PC-3 (cell line): ENCODE data around the gene MPDZ. TPM values are rescaled to one million over a fixed set of nuclear protein-coding genes. Genes with fewer than 3 reads are reported as not detected.

ENCODE experiments used
- ATAC-seq: fragments of 200-7000 bp; cut with Tn5 transposase; 2 replicates; pipeline ENCODE4 v1.9.1; 2020; ENCODE audit warnings: mild to moderate bottlenecking, moderate library complexity
- BruUV-seq: library from RNA; stranded (reverse); fragments of 400-500 nt; replicated peaks from 2 replicates; lab custom pipeline; 2021; lab: Mats Ljungman, UMichigan
- CTCF ChIA-PET: fragments of 300-600 bp; sonication (Branson Sonifier 250); formaldehyde crosslinking; loops from one replicate; lab custom pipeline; 2022; ENCODE audit warnings: antibody characterized with exemption; lab: Charles Lee
- POLR2A ChIA-PET: fragments of 300-600 bp; sonication (Branson Sonifier 250); formaldehyde crosslinking; loops from one replicate; lab custom pipeline; 2022; ENCODE audit warnings: antibody characterized with exemption; ENCODE audit not compliant: unreplicated experiment; lab: Charles Lee
- DNase-seq: peaks from one replicate; pipeline ENCODE4 v3.0.0-alpha.2; 2015
- H2AFZ ChIP-seq: fragments of 300-600 bp; sonication (generic); 2 replicates; pipeline ENCODE4 v1.6.0; 2016; ENCODE audit warnings: antibody characterized with exemption, low read length
- H3F3A ChIP-seq: fragments of 300-600 bp; sonication (generic); one replicate; pipeline ENCODE4 v1.6.0; 2017; ENCODE audit warnings: antibody characterized with exemption, low read length, control low read depth, mild to moderate bottlenecking; ENCODE audit not compliant: unreplicated experiment
- H3K27ac ChIP-seq: fragments of 300-600 bp; sonication (generic); 2 replicates; pipeline ENCODE4 v1.5.1; 2016; ENCODE audit warnings: mild to moderate bottlenecking, low read length
- H3K27me3 ChIP-seq: fragments of 300-600 bp; sonication (generic); 2 replicates; pipeline ENCODE4 v1.6.1; 2016; ENCODE audit warnings: low read length, mixed read lengths
- H3K36me3 ChIP-seq: fragments of 300-600 bp; sonication (generic); 2 replicates; pipeline ENCODE4 v1.6.1; 2016; ENCODE audit warnings: low read depth, mixed run types, low read length, mixed read lengths
- H3K4me1 ChIP-seq: fragments of 300-600 bp; sonication (generic); 2 replicates; pipeline ENCODE4 v1.5.1; 2016; ENCODE audit warnings: low read length; ENCODE audit not compliant: insufficient read depth
- H3K4me2 ChIP-seq: fragments of 300-600 bp; sonication (generic); 2 replicates; pipeline ENCODE4 v1.6.0; 2016; ENCODE audit warnings: low read length
- H3K4me3 ChIP-seq: fragments of 300-600 bp; sonication (generic); 2 replicates; pipeline ENCODE4 v1.5.1; 2016; ENCODE audit warnings: mild to moderate bottlenecking, low read length, mixed read lengths
- H3K79me2 ChIP-seq: fragments of 300-600 bp; sonication (generic); 2 replicates; pipeline ENCODE4 v1.6.1; 2017; ENCODE audit warnings: low read length, mixed read lengths
- H3K9ac ChIP-seq: fragments of 300-600 bp; sonication (generic); 2 replicates; pipeline ENCODE4 v1.6.0; 2016; ENCODE audit warnings: mild to moderate bottlenecking, low read length
- H3K9me2 ChIP-seq: fragments of 300-600 bp; sonication (generic); replicated peaks from 2 replicates; pipeline ENCODE4 v1.6.1; 2016; ENCODE audit warnings: mixed run types, low read length, mixed read lengths
- H3K9me3 ChIP-seq: fragments of 300-600 bp; sonication (generic); 2 replicates; pipeline ENCODE4 v1.6.1; 2016; ENCODE audit warnings: low read length, mixed read lengths
- H4K20me1 ChIP-seq: fragments of 300-600 bp; sonication (generic); 2 replicates; pipeline ENCODE4 v1.6.1; 2016; ENCODE audit warnings: low read length, mixed read lengths
- CTCF ChIP-seq: fragments of 300-600 bp; sonication (generic); conservative IDR thresholded peaks from 2 replicates; pipeline ENCODE4 v1.5.1; 2017; ENCODE audit warnings: antibody characterized with exemption, low read depth, mild to moderate bottlenecking, low read length
- EZH2 ChIP-seq: fragments of 300-600 bp; sonication (generic); IDR thresholded peaks from one replicate; pipeline ENCODE4 v1.6.1; 2017; ENCODE audit warnings: antibody characterized with exemption, mild to moderate bottlenecking, low read length; ENCODE audit not compliant: unreplicated experiment
- EZH2phosphoT487 ChIP-seq: fragments of 300-600 bp; sonication (generic); IDR thresholded peaks from 2 replicates; pipeline ENCODE4 v1.6.1; 2018; ENCODE audit warnings: mild to moderate bottlenecking, antibody characterized with exemption, low read length, borderline replicate concordance
- intact Hi-C: fragments of 100-400 bp; cut with micrococcal nuclease; formaldehyde crosslinking; loops from 2 replicates; pipeline ENCODE4 v1.9.0; 2023
- total RNA-seq: library from RNA; depleted of rRNA; stranded (reverse); fragments of >200 nt; gene quantifications from 2 replicates; pipeline ENCODE4 v1.2.3, GENCODE V29; 2014

Gene MPDZ
- total RNA-seq, 1 experiment from 2014 or later, result 6.1 TPM

- H4K20me1 ChIP-seq, result no peaks in the 10 kb centered on the region
- H3K4me1 ChIP-seq, result peaks cover 12% of the 10 kb centered on the region
- H3K9me2 ChIP-seq, result no peaks in the 10 kb centered on the region
- POLR2A ChIA-PET, result no interaction called here
- H3K4me2 ChIP-seq, result no peak overlapping the region
- no peak for DNase-seq
- H2AFZ ChIP-seq, result no peak overlapping the region
- no peak overlapping the region for H3K27ac ChIP-seq
- H3K36me3 ChIP-seq, result no peaks in the 10 kb centered on the region
- H3K79me2 ChIP-seq, result no peaks in the 10 kb centered on the region
- CTCF ChIA-PET, result no interaction called here
- no peak overlapping the region for H3K4me3 ChIP-seq
- intact Hi-C loops, result no loop called here
- H3F3A ChIP-seq, result no peaks in the 10 kb centered on the region
- BruUV-seq, result no TSS peak
- no peaks in the 10 kb centered on the region for H3K9me3 ChIP-seq
- TF ChIP-seq EZH2phosphoT487, result no peak
- no peak for TF ChIP-seq CTCF
- no peak for TF ChIP-seq EZH2
- no peaks in the 10 kb centered on the region for H3K27me3 ChIP-seq
- no peak for ATAC-seq
- no peak overlapping the region for H3K9ac ChIP-seq
Measured at GRCh38 chr9:13179257-13179656, 100.2 kb downstream of the MPDZ start.

DNA sequence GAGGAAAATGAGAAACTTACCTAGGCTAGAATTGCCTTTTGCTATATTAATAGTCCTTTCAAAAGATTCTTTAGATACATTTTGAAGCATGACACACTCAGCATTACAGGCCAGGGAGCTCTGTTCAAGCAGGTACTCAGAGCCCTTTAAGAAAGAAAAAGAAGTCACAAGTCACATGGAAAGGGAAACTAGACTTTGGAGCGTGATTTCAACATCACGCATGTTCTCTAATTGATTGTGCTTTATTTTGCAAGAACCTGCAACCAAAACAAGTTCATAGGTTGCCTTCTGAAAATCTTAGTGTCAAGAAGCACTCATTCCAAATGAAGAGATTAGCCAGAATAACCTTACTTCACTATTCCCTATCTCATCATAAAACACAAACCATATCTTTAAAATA lies 103.8 kb downstream of the MPDZ start:
- ChIA-PET POLR2A (no interaction called here), CTCF (no interaction called here)
- no peak overlapping the region for H2AFZ ChIP-seq
- no peak overlapping the region for H3K4me3 ChIP-seq
- no peaks in the 10 kb centered on the region for H3F3A ChIP-seq
- no peak overlapping the region for H3K27ac ChIP-seq
- no peak for TF ChIP-seq EZH2phosphoT487
- TF ChIP-seq EZH2, result no peak
- TF ChIP-seq CTCF, result no peak
- DNase-seq (no peak), ATAC-seq (no peak)
- no TSS peak for BruUV-seq
- H3K9ac ChIP-seq, result no peak overlapping the region
- no peaks in the 10 kb centered on the region for H3K4me1 ChIP-seq
- intact Hi-C loops, result no loop called here
- no peaks in the 10 kb centered on the region for H3K9me3 ChIP-seq
- no peaks in the 10 kb centered on the region for H3K9me2 ChIP-seq
- H3K79me2 ChIP-seq, result no peaks in the 10 kb centered on the region
- no peaks in the 10 kb centered on the region for H3K36me3 ChIP-seq
- no peaks in the 10 kb centered on the region for H4K20me1 ChIP-seq
- no peak overlapping the region for H3K4me2 ChIP-seq
- no peaks in the 10 kb centered on the region for H3K27me3 ChIP-seq

DNA sequence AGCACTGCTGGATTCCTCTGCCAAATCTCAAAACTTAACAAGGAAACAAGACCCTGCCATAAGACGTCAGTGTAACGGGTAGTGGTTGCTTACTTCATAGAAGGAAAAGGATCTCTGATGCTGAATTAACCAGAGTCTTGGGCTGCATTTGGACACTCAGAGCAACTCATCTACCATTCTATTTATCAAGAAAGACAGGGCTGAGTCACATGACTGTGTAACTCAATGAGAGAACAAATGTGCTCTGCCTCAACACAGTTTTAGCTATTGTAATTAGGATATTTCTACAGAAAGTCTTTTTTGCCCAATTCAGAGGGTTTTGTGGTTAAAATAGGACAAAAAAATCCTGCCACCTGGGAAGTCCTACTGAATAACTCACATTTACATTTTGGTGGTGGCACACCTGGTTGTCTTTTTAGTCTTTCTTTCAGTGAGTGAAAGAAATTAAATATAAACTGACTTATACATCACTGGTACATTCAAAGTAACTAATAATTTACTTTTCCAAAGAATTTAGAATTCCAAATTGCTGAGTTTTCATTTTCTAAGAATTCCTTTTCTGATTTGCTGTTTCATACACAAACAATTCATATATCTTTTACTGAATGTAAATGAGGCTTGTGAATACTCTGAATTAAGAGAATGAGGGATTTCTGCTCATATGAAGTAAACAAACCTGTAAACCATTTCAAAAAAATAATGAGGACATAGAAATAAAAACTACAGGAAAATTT lies 104.4 kb downstream of the MPDZ start:
- ATAC-seq (no peak), DNase-seq (no peak)
- Histone ChIP-seq H3K9ac (no peak overlapping the region), H3K36me3 (no peaks in the 10 kb centered on the region), H3K79me2 (no peaks in the 10 kb centered on the region), H3K27me3 (no peaks in the 10 kb centered on the region), H2AFZ (no peak overlapping the region), H3K9me2 (no peaks in the 10 kb centered on the region), H3K4me2 (no peak overlapping the region), H3K4me3 (no peak overlapping the region), H3K4me1 (no peaks in the 10 kb centered on the region), H3F3A (no peaks in the 10 kb centered on the region), H3K9me3 (no peaks in the 10 kb centered on the region), H4K20me1 (no peaks in the 10 kb centered on the region), H3K27ac (no peak overlapping the region)
- intact Hi-C loops, result no loop called here
- ChIA-PET POLR2A (no interaction called here), CTCF (no interaction called here)
- TF ChIP-seq EZH2phosphoT487 (no peak), CTCF (no peak), EZH2 (no peak)
- BruUV-seq, result no TSS peak
